ENCODE measurements around the gene U2SURP. TPM values are rescaled to one million over a fixed set of nuclear protein-coding genes. Genes with fewer than 3 reads are reported as not detected.
"Not testable (repeated sequence)": the region's sequence is repeated elsewhere in the genome, so short reads cannot be mapped to it uniquely, and the experiment has no call there.

Gene U2SURP
- total RNA-seq, 1 experiment from 2014 or later, result 132 TPM

- TF ChIP-seq REST (IDR thresholded peaks at IDR 0.05; ENCODE audit: low read depth), result no peak
- TF ChIP-seq MAX (IDR thresholded peaks at IDR 0.05), result no peak
Observed at GRCh38 chr3:142987707-142988106, 13.7 kb upstream of the U2SURP start (continued).

- H3K36me3 ChIP-seq (ENCODE audit: control insufficient read depth in 1 of 2, insufficient read depth in 2 of 2, low read length in 2 of 2); RAD21 ChIA-PET (ENCODE audit: low non-redundant PET in 1 of 2, low total read pairs in 2 of 2, uncharacterized antibody in 2 of 2, unreplicated experiment in 2 of 2); H3K4me1 ChIP-seq (ENCODE audit: control insufficient read depth in 1 of 2, insufficient read depth in 2 of 2, low read length in 2 of 2); H3K9me2 ChIP-seq (ENCODE audit: insufficient read depth); H3K9ac ChIP-seq (ENCODE audit: low read length); ATAC-seq; DNase-seq (ENCODE audit: low read depth, low spot score); H3K79me2 ChIP-seq (ENCODE audit: insufficient read depth, low read length); POLR2A ChIA-PET; H3K4me3 ChIP-seq (replicated peaks in 1 of 2; ENCODE audit: low read depth in 1 of 2, low read length in 2 of 2); BruUV-seq (replicated peaks); intact Hi-C loops (cut with micrococcal nuclease); H2AFZ ChIP-seq (ENCODE audit: low read depth, low read length, poor library complexity, severe bottlenecking); H4K20me1 ChIP-seq (ENCODE audit: insufficient read depth); H3K4me2 ChIP-seq (ENCODE audit: low read length); H3K9me3 ChIP-seq (ENCODE audit: control insufficient read depth in 1 of 2, insufficient read depth in 1 of 2, low read depth in 1 of 2, low read length in 2 of 2); H3K27ac ChIP-seq (ENCODE audit: low read depth, low read length); H3K27me3 ChIP-seq (ENCODE audit: insufficient read depth, low read length): not testable (repeated sequence)
- CTCF ChIA-PET, result interaction anchor here (1.4 kb wide), 1 partner anchor 13 kb away, joined by 3 read pairs; the partner anchor contains the start of gene U2SURP
Observed at GRCh38 chr3:142988221-142988620, 13.1 kb upstream of the U2SURP start.

GRCh38 chr3:142988826-142989225 lies 12.5 kb upstream of the U2SURP start:
- H3K4me2 ChIP-seq (ENCODE audit: low read length); H3K36me3 ChIP-seq (ENCODE audit: control insufficient read depth in 1 of 2, insufficient read depth in 2 of 2, low read length in 2 of 2); H3K27me3 ChIP-seq (ENCODE audit: insufficient read depth, low read length); H4K20me1 ChIP-seq (ENCODE audit: insufficient read depth); POLR2A ChIA-PET; H3K27ac ChIP-seq (ENCODE audit: low read depth, low read length); H3K9me2 ChIP-seq (ENCODE audit: insufficient read depth); H3K79me2 ChIP-seq (ENCODE audit: insufficient read depth, low read length); intact Hi-C loops (cut with micrococcal nuclease); H2AFZ ChIP-seq (ENCODE audit: low read depth, low read length, poor library complexity, severe bottlenecking); H3K9me3 ChIP-seq (ENCODE audit: control insufficient read depth in 1 of 2, insufficient read depth in 1 of 2, low read depth in 1 of 2, low read length in 2 of 2); CTCF ChIA-PET; H3K4me3 ChIP-seq (replicated peaks in 1 of 2; ENCODE audit: low read depth in 1 of 2, low read length in 2 of 2); BruUV-seq (replicated peaks); H3K9ac ChIP-seq (ENCODE audit: low read length); ATAC-seq; RAD21 ChIA-PET (ENCODE audit: low non-redundant PET in 1 of 2, low total read pairs in 2 of 2, uncharacterized antibody in 2 of 2, unreplicated experiment in 2 of 2); H3K4me1 ChIP-seq (ENCODE audit: control insufficient read depth in 1 of 2, insufficient read depth in 2 of 2, low read length in 2 of 2); DNase-seq (ENCODE audit: low read depth, low spot score): not testable (repeated sequence)

Measured in HCT116 (cell line).